PFSK-1 (cell line): Measurements from ENCODE around the gene RHO.

ENCODE experiments used
- POLR2AphosphoS5 ChIP-seq: IDR thresholded peaks from 2 replicates; pipeline ENCODE4 v1.6.1; 2012; ENCODE audit warnings: low read depth, mild to moderate bottlenecking, control low read depth, low read length, moderate library complexity
- SIN3A ChIP-seq: IDR thresholded peaks from 2 replicates; pipeline ENCODE4 v1.6.1; 2012; ENCODE audit warnings: mild to moderate bottlenecking, low read length, moderate library complexity, borderline replicate concordance; ENCODE audit not compliant: insufficient read depth
- TAF1 ChIP-seq: IDR thresholded peaks from 2 replicates; pipeline ENCODE4 v1.6.1; 2012; ENCODE audit warnings: low read length, control low read depth, borderline replicate concordance; ENCODE audit not compliant: insufficient read depth
- TF ChIP-seq, protein P1 (sequence below), 2 experiments: IDR thresholded peaks; 2 replicates each; pipeline versions ENCODE4 v1.6.1 to v1.8.0; 2011 to 2012; ENCODE audit warnings: low read depth in 2 of 2, low read length in 2 of 2, control low read depth in 1 of 2, inconsistent platforms in 1 of 2, mild to moderate bottlenecking in 1 of 2, moderate library complexity in 1 of 2; ENCODE audit not compliant: insufficient read depth in 1 of 2

DNA sequence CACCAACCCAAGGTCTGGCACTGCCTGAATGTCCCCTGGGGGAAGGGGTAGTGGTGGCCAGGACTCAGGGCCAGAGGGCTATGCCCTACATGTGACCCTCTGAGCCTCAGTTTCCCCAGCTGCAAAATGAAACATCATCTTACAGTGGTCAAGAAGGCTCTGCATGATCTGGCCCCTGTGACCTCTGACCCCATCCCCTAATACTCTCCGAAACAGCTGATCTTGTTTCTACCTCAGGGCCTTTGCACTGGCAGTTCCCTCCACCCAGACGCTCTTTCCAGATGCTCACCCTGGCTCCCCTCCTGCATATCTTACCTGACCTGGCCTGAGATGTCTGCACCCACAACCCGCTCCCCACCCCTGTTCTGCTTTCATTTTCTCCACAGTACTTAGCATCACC lies 56.2 kb downstream of the RHO start:
- TF ChIP-seq, protein P1, sequence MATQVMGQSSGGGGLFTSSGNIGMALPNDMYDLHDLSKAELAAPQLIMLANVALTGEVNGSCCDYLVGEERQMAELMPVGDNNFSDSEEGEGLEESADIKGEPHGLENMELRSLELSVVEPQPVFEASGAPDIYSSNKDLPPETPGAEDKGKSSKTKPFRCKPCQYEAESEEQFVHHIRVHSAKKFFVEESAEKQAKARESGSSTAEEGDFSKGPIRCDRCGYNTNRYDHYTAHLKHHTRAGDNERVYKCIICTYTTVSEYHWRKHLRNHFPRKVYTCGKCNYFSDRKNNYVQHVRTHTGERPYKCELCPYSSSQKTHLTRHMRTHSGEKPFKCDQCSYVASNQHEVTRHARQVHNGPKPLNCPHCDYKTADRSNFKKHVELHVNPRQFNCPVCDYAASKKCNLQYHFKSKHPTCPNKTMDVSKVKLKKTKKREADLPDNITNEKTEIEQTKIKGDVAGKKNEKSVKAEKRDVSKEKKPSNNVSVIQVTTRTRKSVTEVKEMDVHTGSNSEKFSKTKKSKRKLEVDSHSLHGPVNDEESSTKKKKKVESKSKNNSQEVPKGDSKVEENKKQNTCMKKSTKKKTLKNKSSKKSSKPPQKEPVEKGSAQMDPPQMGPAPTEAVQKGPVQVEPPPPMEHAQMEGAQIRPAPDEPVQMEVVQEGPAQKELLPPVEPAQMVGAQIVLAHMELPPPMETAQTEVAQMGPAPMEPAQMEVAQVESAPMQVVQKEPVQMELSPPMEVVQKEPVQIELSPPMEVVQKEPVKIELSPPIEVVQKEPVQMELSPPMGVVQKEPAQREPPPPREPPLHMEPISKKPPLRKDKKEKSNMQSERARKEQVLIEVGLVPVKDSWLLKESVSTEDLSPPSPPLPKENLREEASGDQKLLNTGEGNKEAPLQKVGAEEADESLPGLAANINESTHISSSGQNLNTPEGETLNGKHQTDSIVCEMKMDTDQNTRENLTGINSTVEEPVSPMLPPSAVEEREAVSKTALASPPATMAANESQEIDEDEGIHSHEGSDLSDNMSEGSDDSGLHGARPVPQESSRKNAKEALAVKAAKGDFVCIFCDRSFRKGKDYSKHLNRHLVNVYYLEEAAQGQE (IDR thresholded peaks at IDR 0.05; ENCODE audit: insufficient read depth in 1 of 2, low read depth in 2 of 2, low read length in 2 of 2), result no peak
- TF ChIP-seq TAF1 (no peak), POLR2AphosphoS5 (no peak), SIN3A (no peak)
